PFSK-1 (cell line): ENCODE data around the gene LSM3.

Source experiments
- POLR2AphosphoS5 ChIP-seq: IDR thresholded peaks from 2 replicates; pipeline ENCODE4 v1.6.1; 2012; ENCODE audit warnings: low read depth, mild to moderate bottlenecking, control low read depth, low read length, moderate library complexity
- SIN3A ChIP-seq: IDR thresholded peaks from 2 replicates; pipeline ENCODE4 v1.6.1; 2012; ENCODE audit warnings: mild to moderate bottlenecking, low read length, moderate library complexity, borderline replicate concordance; ENCODE audit not compliant: insufficient read depth
- TAF1 ChIP-seq: IDR thresholded peaks from 2 replicates; pipeline ENCODE4 v1.6.1; 2012; ENCODE audit warnings: low read length, control low read depth, borderline replicate concordance; ENCODE audit not compliant: insufficient read depth

DNA sequence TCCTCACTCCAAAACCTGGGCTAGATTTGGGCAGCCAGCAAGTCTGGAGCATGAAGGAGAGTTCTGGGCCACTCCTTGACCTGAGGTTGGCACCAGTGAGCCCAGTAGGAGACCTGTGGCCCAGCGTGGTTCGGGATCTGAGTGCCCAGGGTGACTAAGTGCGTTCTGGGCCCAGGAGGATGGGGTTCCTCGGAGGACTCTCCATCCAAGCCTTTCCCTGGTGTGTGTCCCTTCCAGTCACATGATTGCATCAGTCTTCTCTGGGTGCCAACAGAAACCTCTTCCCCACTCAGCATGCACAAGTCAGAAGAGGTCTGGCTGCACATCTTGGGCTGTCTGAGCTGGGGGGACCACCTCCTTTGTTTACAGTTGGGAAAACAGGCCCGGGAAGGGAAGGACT lies 38.8 kb upstream of the LSM3 start:
- TF ChIP-seq POLR2AphosphoS5 = no peak
- no peak for TF ChIP-seq SIN3A
- no peak for TF ChIP-seq TAF1
